ENCODE data around the gene MAPK1IP1L.

- no peak for TF ChIP-seq CTCF (conservative IDR thresholded peaks at IDR 0.05; ENCODE audit: low read depth, low read length)
- no peak for TF ChIP-seq EZH2phosphoT487 (IDR thresholded peaks at IDR 0.05; ENCODE audit: borderline replicate concordance, low read length)
These were observed 26.0 kb downstream of the MAPK1IP1L start for GRCh38 chr14:55077170-55078151.

Measured in PC-3 (cell line).